Hepatocyte (in vitro differentiated cells): ENCODE measurements around the gene GPR89B. TPM values are rescaled to one million over a fixed set of nuclear protein-coding genes. Genes with fewer than 3 reads are reported as not detected.
"Not testable (repeated sequence)": the region's sequence is repeated elsewhere in the genome, so short reads cannot be mapped to it uniquely, and the experiment has no call there.

ENCODE experiments used
- DNase-seq: peaks from one replicate; pipeline ENCODE4 v3.0.0-alpha.2; 2016; ENCODE audit warnings: low spot score
- H2AFZ ChIP-seq: fragments of 200-600 bp; sonication (generic); 2 replicates; pipeline ENCODE4 v1.6.0; 2016; ENCODE audit warnings: antibody characterized with exemption, mild to moderate bottlenecking
- H3K27ac ChIP-seq: fragments of 200-600 bp; sonication (generic); 2 replicates; pipeline ENCODE4 v1.5.1; 2016; ENCODE audit warnings: mild to moderate bottlenecking
- H3K27me3 ChIP-seq: fragments of 200-600 bp; sonication (generic); 2 replicates; pipeline ENCODE4 v1.6.1; 2016
- H3K36me3 ChIP-seq: fragments of 200-600 bp; sonication (generic); replicated peaks from 2 replicates; pipeline ENCODE4 v1.5.1; 2016; ENCODE audit warnings: low read depth; ENCODE audit not compliant: insufficient read depth
- H3K4me1 ChIP-seq: fragments of 200-600 bp; sonication (generic); 2 replicates; pipeline ENCODE4 v1.5.1; 2016; ENCODE audit warnings: mild to moderate bottlenecking, moderate library complexity; ENCODE audit not compliant: insufficient read depth
- H3K4me2 ChIP-seq: fragments of 200-600 bp; sonication (generic); 2 replicates; pipeline ENCODE4 v1.6.0; 2016
- H3K4me3 ChIP-seq: fragments of 200-600 bp; sonication (generic); 2 replicates; pipeline ENCODE4 v1.5.1; 2016; ENCODE audit warnings: mild to moderate bottlenecking
- H3K79me2 ChIP-seq: fragments of 200-600 bp; sonication (generic); 2 replicates; pipeline ENCODE4 v1.6.0; 2017; ENCODE audit warnings: mild to moderate bottlenecking
- H3K9me2 ChIP-seq: fragments of 200-600 bp; sonication (generic); replicated peaks from 2 replicates; pipeline ENCODE4 v1.6.0; 2017; ENCODE audit warnings: mild to moderate bottlenecking; ENCODE audit not compliant: insufficient read depth
- H3K9me3 ChIP-seq: fragments of 200-600 bp; sonication (generic); 2 replicates; pipeline ENCODE4 v1.5.1; 2016; ENCODE audit warnings: low read depth, mild to moderate bottlenecking
- H4K20me1 ChIP-seq: fragments of 200-600 bp; sonication (generic); 2 replicates; pipeline ENCODE4 v1.6.0; 2016; ENCODE audit warnings: mild to moderate bottlenecking; ENCODE audit not compliant: insufficient read depth, poor library complexity, severe bottlenecking
- WGBS: methylation state at CpG from one replicate; pipeline ENCODE4 v1.1.6; 2016; ENCODE audit warnings: low lambda C conversion rate; ENCODE audit errors: missing lambda C conversion rate; 5-methylcytosine and 5-hydroxymethylcytosine counted together
- polyA plus RNA-seq: library from polyadenylated mRNA; unstranded; fragments of >200 nt; fragmentation: Nextera tagmentation; extraction: Ambion mirVana; gene quantifications from 2 replicates; pipeline ENCODE4 v1.2.1, GENCODE V29; 2016
- total RNA-seq: library from RNA; depleted of rRNA; stranded (reverse); fragments of >200 nt; gene quantifications from 2 replicates; pipeline ENCODE4 v1.2.3, GENCODE V29; 2014

Gene GPR89B
- total and polyA plus RNA-seq, 2 experiments from 2014 or later, result 16.3 to 32.4 TPM

GRCh38 chr1:147985374-147985773, 57.2 kb downstream of the GPR89B start:
- not testable (repeated sequence) for H3K4me1 ChIP-seq, H2AFZ ChIP-seq, H3K79me2 ChIP-seq, H3K9me2 ChIP-seq, H4K20me1 ChIP-seq, H3K9me3 ChIP-seq, DNase-seq, H3K4me2 ChIP-seq, H3K27ac ChIP-seq, H3K4me3 ChIP-seq, H3K36me3 ChIP-seq, H3K27me3 ChIP-seq
- WGBS, result 91% methylated on average over 2 of the region's 2 CpGs

DNA sequence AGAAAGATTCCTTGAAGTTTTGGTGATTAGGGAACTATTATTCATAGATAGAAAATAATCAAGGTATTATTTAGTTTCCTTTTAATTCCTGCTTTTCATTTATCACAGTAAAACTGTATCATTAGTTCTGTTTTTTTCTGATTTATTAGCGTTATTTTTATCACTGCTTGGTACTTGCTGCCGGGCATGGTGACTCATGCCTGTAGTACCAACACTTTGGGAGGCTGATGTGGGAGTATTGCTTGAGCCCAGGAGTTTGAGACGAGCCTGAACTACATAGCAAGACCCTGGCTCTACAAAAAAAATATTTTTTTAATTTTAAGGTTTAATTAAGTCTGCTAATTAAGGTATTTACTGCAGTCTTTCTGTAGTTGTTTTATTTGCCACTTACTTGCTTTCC, 59.7 kb downstream of the GPR89B start:
- not testable (repeated sequence) for H3K4me2 ChIP-seq

GRCh38 chr1:147992916-147993315, 64.7 kb downstream of the GPR89B start:
- not testable (repeated sequence) for H3K4me2 ChIP-seq, H3K9me3 ChIP-seq, H3K9me2 ChIP-seq, H4K20me1 ChIP-seq, H3K27ac ChIP-seq, DNase-seq, H3K4me1 ChIP-seq, H3K79me2 ChIP-seq, H3K27me3 ChIP-seq, H2AFZ ChIP-seq, H3K4me3 ChIP-seq, H3K36me3 ChIP-seq
- WGBS, result 95% methylated on average over 4 of the region's 4 CpGs

More for the DNA sequence above, 59.7 kb downstream of the GPR89B start:
- not testable (repeated sequence) for H3K79me2 ChIP-seq, H3K4me1 ChIP-seq, H3K9me2 ChIP-seq, H3K9me3 ChIP-seq, H2AFZ ChIP-seq, H3K4me3 ChIP-seq, H3K27ac ChIP-seq, DNase-seq, H4K20me1 ChIP-seq, H3K27me3 ChIP-seq, H3K36me3 ChIP-seq
- WGBS, result 91% methylated on average over 3 of the region's 3 CpGs

DNA sequence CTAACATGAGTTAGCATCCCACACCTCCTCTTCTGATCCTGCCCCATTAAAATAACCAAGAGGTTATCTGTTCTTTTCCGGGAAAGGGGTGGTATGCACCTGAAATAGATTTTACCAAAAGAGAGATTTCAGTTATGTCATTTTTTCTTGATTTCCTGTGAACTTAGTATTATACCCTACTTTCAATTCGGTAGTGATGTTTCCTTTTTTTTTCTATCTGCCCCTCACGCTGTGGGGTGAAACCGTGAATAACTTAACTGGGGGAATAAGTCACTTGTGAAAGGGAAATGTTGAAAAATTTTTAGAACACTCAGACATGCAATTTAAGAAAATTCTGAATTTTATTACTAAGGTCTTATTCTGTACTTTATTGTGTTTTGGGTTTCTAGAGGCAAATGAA, 65.2 kb downstream of the GPR89B start:
- not testable (repeated sequence) for H3K4me3 ChIP-seq, H3K79me2 ChIP-seq, H3K9me2 ChIP-seq, H3K4me1 ChIP-seq, DNase-seq, H3K9me3 ChIP-seq, H4K20me1 ChIP-seq, H3K4me2 ChIP-seq, H3K36me3 ChIP-seq, H3K27ac ChIP-seq, H3K27me3 ChIP-seq, H2AFZ ChIP-seq
- 95% methylated on average over 4 of the region's 4 CpGs for WGBS

DNA sequence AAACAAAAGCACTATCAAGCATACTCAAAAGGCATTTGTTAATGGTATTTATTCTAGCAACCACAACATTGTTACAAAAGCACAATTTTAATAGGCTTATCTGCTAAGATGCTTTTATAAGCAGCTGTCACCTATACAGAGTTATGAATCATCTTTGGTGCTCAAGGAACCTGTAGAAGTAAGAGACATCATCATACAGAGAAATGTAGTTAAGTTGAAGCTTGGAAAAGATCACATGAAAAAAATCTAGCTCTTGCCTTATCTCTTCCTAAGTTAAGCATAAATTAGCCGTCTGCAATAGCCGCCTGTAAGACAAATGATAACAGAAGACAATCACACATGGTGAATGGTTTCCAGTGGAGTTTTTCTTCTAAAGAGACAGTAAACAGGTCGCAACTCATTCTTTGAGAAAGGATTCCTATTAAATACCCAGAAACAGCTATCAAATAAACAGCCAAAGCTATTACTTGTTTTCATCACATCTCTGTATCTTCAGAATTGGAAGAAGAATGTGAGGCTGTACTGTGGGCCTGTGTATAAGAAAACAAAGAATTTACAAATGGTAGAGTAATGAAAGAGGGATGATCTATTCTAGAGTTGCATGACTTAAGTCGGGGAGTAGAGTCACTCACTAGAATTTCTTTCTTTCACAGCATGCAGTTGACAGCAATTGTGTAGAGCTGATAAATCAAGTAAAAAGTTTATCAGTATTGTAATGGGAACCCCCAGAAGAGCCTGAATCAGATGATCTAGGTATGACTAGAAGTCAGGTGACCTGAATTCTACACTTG, 65.8 kb downstream of the GPR89B start:
- H3K4me3 ChIP-seq, H3K36me3 ChIP-seq, H3K27ac ChIP-seq, H3K9me2 ChIP-seq, H2AFZ ChIP-seq, DNase-seq, H3K79me2 ChIP-seq, H3K27me3 ChIP-seq, H3K4me1 ChIP-seq, H3K9me3 ChIP-seq, H4K20me1 ChIP-seq, H3K4me2 ChIP-seq: not testable (repeated sequence)
- WGBS, result 79% methylated on average over 3 of the region's 4 CpGs

DNA sequence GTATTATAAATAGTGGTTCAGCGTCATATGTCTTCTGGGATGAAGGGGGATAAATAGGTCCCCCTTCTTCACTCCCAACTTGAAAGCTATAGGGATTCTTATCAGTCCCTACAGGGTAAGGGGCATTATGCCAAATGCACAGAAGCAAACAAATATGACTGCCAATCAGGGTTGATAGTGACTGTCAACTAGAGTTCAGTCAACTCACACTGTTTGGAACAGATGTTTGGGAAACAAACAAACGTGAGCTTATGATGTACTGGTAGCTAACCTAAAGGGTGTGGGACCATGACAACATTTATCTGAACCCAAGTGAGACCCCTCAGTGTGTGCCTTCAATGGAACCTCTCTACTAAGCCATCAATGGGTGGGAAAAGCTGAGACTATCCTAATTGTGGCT, 67.9 kb downstream of the GPR89B start:
- not testable (repeated sequence) for H4K20me1 ChIP-seq, H3K4me1 ChIP-seq, H3K79me2 ChIP-seq, H3K27ac ChIP-seq, H3K4me3 ChIP-seq, H3K9me2 ChIP-seq, DNase-seq, H3K36me3 ChIP-seq, H2AFZ ChIP-seq, H3K4me2 ChIP-seq, H3K27me3 ChIP-seq, H3K9me3 ChIP-seq
- 83% methylated on average over 1 of the region's 2 CpGs for WGBS

DNA sequence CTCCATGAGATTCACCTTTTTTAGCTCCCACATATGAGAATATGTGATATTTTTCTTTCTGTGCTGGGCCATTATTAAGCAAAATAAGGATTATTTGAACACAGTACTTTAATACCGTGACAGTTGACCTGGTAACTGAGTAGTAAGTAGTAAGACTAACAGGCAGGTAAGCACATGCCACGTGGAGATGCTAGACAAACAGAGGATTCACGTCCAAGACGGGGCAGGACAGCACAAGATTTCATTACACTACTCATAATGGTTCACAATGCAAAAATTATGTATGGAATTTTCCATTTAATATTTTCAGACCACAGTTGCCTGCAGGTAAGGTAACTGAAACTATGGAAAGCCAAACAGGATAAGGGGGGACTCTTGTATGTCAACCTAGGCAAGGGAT, 79.5 kb downstream of the GPR89B start:
- H3K4me3 ChIP-seq, H4K20me1 ChIP-seq, H3K4me1 ChIP-seq, H3K79me2 ChIP-seq, H2AFZ ChIP-seq, H3K27me3 ChIP-seq, H3K4me2 ChIP-seq, H3K36me3 ChIP-seq, H3K9me2 ChIP-seq, H3K27ac ChIP-seq, H3K9me3 ChIP-seq, DNase-seq: not testable (repeated sequence)
- 96% methylated on average over 4 of the region's 4 CpGs for WGBS
